HS-5 (cell line): Measurements from ENCODE around the gene KIAA1614.
"Not testable (repeated sequence)": the region's sequence is repeated elsewhere in the genome, so short reads cannot be mapped to it uniquely, and the experiment has no call there.

Experiments
- DNase-seq: peaks from one replicate; pipeline ENCODE4 v3.0.0-alpha.2; 2012; ENCODE audit warnings: low read depth

The KIAA1614 gene

GRCh38 chr1:180961622-180962021 lies 48.9 kb downstream of the KIAA1614 start:
- DNase-seq, result no peak

GRCh38 chr1:180962178-180962577 lies 49.5 kb downstream of the KIAA1614 start:
- no peak for DNase-seq

GRCh38 chr1:180964056-180964455 lies 51.4 kb downstream of the KIAA1614 start:
- no peak for DNase-seq

- DNase-seq, result no peak
Observed at GRCh38 chr1:180964595-180964994, 51.9 kb downstream of the KIAA1614 start.

- no peak for DNase-seq
Observed at GRCh38 chr1:180966312-180966711, 53.6 kb downstream of the KIAA1614 start.

- DNase-seq, result no peak
Observed at GRCh38 chr1:180966744-180967536, 54.2 kb downstream of the KIAA1614 start.

- DNase-seq, result no peak
Observed at GRCh38 chr1:180967558-180967957, 54.9 kb downstream of the KIAA1614 start.

GRCh38 chr1:180968834-180969233 lies 56.1 kb downstream of the KIAA1614 start:
- not testable (repeated sequence) for DNase-seq

- DNase-seq, result no peak
Observed at GRCh38 chr1:180969434-180969833, 56.7 kb downstream of the KIAA1614 start.

- DNase-seq, result no peak
Observed at GRCh38 chr1:180970333-180971079, 57.8 kb downstream of the KIAA1614 start.

GRCh38 chr1:180971273-180971997 lies 58.7 kb downstream of the KIAA1614 start:
- DNase-seq, result no peak

- DNase-seq, result no peak
Observed at GRCh38 chr1:180973369-180973768, 60.7 kb downstream of the KIAA1614 start.

GRCh38 chr1:180974236-180974635 lies 61.5 kb downstream of the KIAA1614 start:
- DNase-seq, result no peak

GRCh38 chr1:180975551-180975950 lies 62.9 kb downstream of the KIAA1614 start:
- DNase-seq, result no peak

GRCh38 chr1:180976191-180976590 lies 63.5 kb downstream of the KIAA1614 start:
- DNase-seq, result no peak

GRCh38 chr1:180976732-180977357 lies 64.1 kb downstream of the KIAA1614 start:
- no peak for DNase-seq

- no peak for DNase-seq
Observed at GRCh38 chr1:180981596-180982387, 69.1 kb downstream of the KIAA1614 start.

GRCh38 chr1:180982422-180982821 lies 69.7 kb downstream of the KIAA1614 start:
- DNase-seq, result no peak

GRCh38 chr1:180988253-180988752 lies 75.6 kb downstream of the KIAA1614 start:
- no peak for DNase-seq

GRCh38 chr1:180994262-180994661 lies 81.6 kb downstream of the KIAA1614 start:
- DNase-seq, result no peak

GRCh38 chr1:180997843-180998504 lies 85.3 kb downstream of the KIAA1614 start:
- no peak for DNase-seq
